SK-N-SH (cell line): ENCODE data around the gene PBX1. TPM values are rescaled to one million over a fixed set of nuclear protein-coding genes. Genes with fewer than 3 reads are reported as not detected.

Source experiments
- CTCF ChIA-PET: fragments of 300-600, 350-600 bp; formaldehyde crosslinking; extraction: SDS; loops from one replicate; lab custom pipeline; 2021; lab: Yijun Ruan, JAX
- POLR2A ChIA-PET: fragments of 350-600 bp; sonication (Branson Sonifier 250); formaldehyde crosslinking; extraction: SDS; loops from one replicate; lab custom pipeline; 2020; ENCODE audit warnings: antibody characterized with exemption, inconsistent platforms; lab: Yijun Ruan, JAX
- DNase-seq: peaks from one replicate; pipeline ENCODE4 v3.0.0; 2012
- H2AFZ ChIP-seq: fragments of 200-600 bp; sonication (generic); 2 replicates; pipeline ENCODE4 v1.8.1; 2016; ENCODE audit warnings: antibody characterized with exemption, mild to moderate bottlenecking, low read depth
- H3F3A ChIP-seq: fragments of 200-600 bp; sonication (generic); replicated peaks from 2 replicates; pipeline ENCODE3; 2016; ENCODE audit warnings: antibody characterized with exemption, mild to moderate bottlenecking; ENCODE audit not compliant: insufficient read depth
- H3K27ac ChIP-seq, 2 experiments: fragments of 200-500 bp in 1 of 2; fragments of 200-600 bp in 1 of 2; sonication (Bioruptor generic) in 1 of 2; sonication (generic), shearing (Covaris generic) in 1 of 2; 2 replicates each; pipeline versions ENCODE4 v1.5.1 to v1.6.1; 2014 to 2016; ENCODE audit warnings: low read depth in 2 of 2, inconsistent platforms in 1 of 2, low read length in 1 of 2, mild to moderate bottlenecking in 1 of 2, mixed read lengths in 1 of 2
- H3K27me3 ChIP-seq: fragments of 200-600 bp; sonication (generic), shearing (Covaris generic); 2 replicates; pipeline ENCODE4 v1.6.1; 2016; ENCODE audit warnings: mixed run types; ENCODE audit not compliant: insufficient read depth
- H3K36me3 ChIP-seq, 2 experiments: fragments of 200-500 bp in 1 of 2; fragments of 200-600 bp in 1 of 2; sonication (Bioruptor generic) in 1 of 2; sonication (generic) in 1 of 2; replicated peaks in 1 of 2; 2 replicates each; pipeline versions ENCODE3 to v1.5.1; 2014 to 2016; ENCODE audit warnings: low read length in 1 of 2, mild to moderate bottlenecking in 1 of 2; ENCODE audit not compliant: insufficient read depth in 2 of 2, control insufficient read depth in 1 of 2
- H3K4me1 ChIP-seq, 2 experiments: fragments of 200-500 bp in 1 of 2; fragments of 200-600 bp in 1 of 2; sonication (Bioruptor generic) in 1 of 2; sonication (generic), shearing (Covaris generic) in 1 of 2; 2 replicates each; pipeline versions ENCODE4 v1.5.1 to v1.6.1; 2014 to 2016; ENCODE audit warnings: low read depth in 1 of 2, low read length in 1 of 2, mixed run types in 1 of 2; ENCODE audit not compliant: insufficient read depth in 2 of 2, control insufficient read depth in 1 of 2
- H3K4me2 ChIP-seq: fragments of 200-600 bp; sonication (generic), shearing (Covaris generic); 2 replicates; pipeline ENCODE4 v1.6.1; 2017; ENCODE audit warnings: mixed run types
- H3K4me3 ChIP-seq, 2 experiments: fragments of 200-500 bp in 1 of 2; fragments of 200-600 bp in 1 of 2; sonication (Bioruptor generic) in 1 of 2; sonication (generic), shearing (Covaris generic) in 1 of 2; 2 replicates each; pipeline versions ENCODE4 v1.5.1 to v1.8.1; 2014 to 2016; ENCODE audit warnings: low read depth in 2 of 2, inconsistent platforms in 1 of 2, low read length in 1 of 2, mild to moderate bottlenecking in 1 of 2, mixed read lengths in 1 of 2, moderate library complexity in 1 of 2
- H3K79me2 ChIP-seq: fragments of 200-600 bp; sonication (generic); 2 replicates; pipeline ENCODE4 v1.8.1; 2017; ENCODE audit warnings: mild to moderate bottlenecking; ENCODE audit not compliant: insufficient read depth
- H3K9ac ChIP-seq: fragments of 200-600 bp; sonication (generic); 2 replicates; pipeline ENCODE4 v1.6.1; 2017; ENCODE audit warnings: mixed run types
- H3K9me2 ChIP-seq: fragments of 200-600 bp; sonication (generic); 2 replicates; pipeline ENCODE4 v1.6.1; 2017; ENCODE audit warnings: mixed run types
- H3K9me3 ChIP-seq: fragments of 200-600 bp; sonication (generic); 2 replicates; pipeline ENCODE4 v1.6.1; 2017; ENCODE audit warnings: mixed run types, mild to moderate bottlenecking, moderate library complexity
- H4K20me1 ChIP-seq: fragments of 200-600 bp; sonication (generic); 2 replicates; pipeline ENCODE4 v1.6.1; 2017; ENCODE audit warnings: mild to moderate bottlenecking, mixed run types; ENCODE audit not compliant: insufficient read depth
- EP300 ChIP-seq, 2 experiments: IDR thresholded peaks; 2 replicates each; pipeline versions ENCODE4 v1.4.0 to v1.6.1; 2012; ENCODE audit warnings: borderline replicate concordance in 1 of 2, low read depth in 1 of 2, low read length in 1 of 2
- FOSL2 ChIP-seq: IDR thresholded peaks from 2 replicates; pipeline ENCODE4 v1.4.0; 2012; ENCODE audit warnings: low read depth, mild to moderate bottlenecking, moderate library complexity, borderline replicate concordance
- RCOR1 ChIP-seq: fragments of 150-350 bp; IDR thresholded peaks from 2 replicates; pipeline ENCODE4 v1.6.1; 2017; ENCODE audit warnings: antibody characterized with exemption, low read length
- TEAD4 ChIP-seq: IDR thresholded peaks from 2 replicates; pipeline ENCODE4 v1.4.0; 2012; ENCODE audit warnings: mild to moderate bottlenecking, borderline replicate concordance; ENCODE audit not compliant: insufficient read depth
- WGBS: methylation state at CpG from one replicate; pipeline ENCODE4 v1.1.6; 2017; ENCODE audit warnings: low lambda C conversion rate; 5-methylcytosine and 5-hydroxymethylcytosine counted together
- polyA plus RNA-seq, 3 experiments: library from polyadenylated mRNA; depleted of rRNA; stranded (reverse); fragments of >200 nt; gene quantifications; 2 replicates each; pipeline ENCODE4 v1.2.3, GENCODE V29; 2012
- TF ChIP-seq, protein P1 (sequence below): fragments of 150-350 bp; IDR thresholded peaks from 2 replicates; pipeline ENCODE4 v1.6.1; 2017; ENCODE audit warnings: antibody characterized with exemption, low read length, low read depth, borderline replicate concordance
- TF ChIP-seq, protein P2 (sequence below): IDR thresholded peaks from 2 replicates; pipeline ENCODE4 v1.6.1; 2012; ENCODE audit warnings: mild to moderate bottlenecking, low read depth, low read length, moderate library complexity
- TF ChIP-seq, protein P3 (sequence below): fragments of 200-600 bp; sonication (generic); IDR thresholded peaks from 2 replicates; pipeline ENCODE4 v1.6.1; 2017; ENCODE audit warnings: antibody characterized with exemption, mild to moderate bottlenecking, moderate library complexity
- TF ChIP-seq, protein P4 (sequence below): IDR thresholded peaks from 2 replicates; pipeline ENCODE4 v1.4.0; 2012; ENCODE audit warnings: low read depth
- TF ChIP-seq, protein P5 (sequence below): IDR thresholded peaks from 2 replicates; pipeline ENCODE4 v1.4.0; 2012; ENCODE audit warnings: low read depth, borderline replicate concordance

PBX1 gene
- polyA plus RNA-seq, 1 of the 3 experiments (the other 2 are of a cell fraction): 27.0 TPM

DNA sequence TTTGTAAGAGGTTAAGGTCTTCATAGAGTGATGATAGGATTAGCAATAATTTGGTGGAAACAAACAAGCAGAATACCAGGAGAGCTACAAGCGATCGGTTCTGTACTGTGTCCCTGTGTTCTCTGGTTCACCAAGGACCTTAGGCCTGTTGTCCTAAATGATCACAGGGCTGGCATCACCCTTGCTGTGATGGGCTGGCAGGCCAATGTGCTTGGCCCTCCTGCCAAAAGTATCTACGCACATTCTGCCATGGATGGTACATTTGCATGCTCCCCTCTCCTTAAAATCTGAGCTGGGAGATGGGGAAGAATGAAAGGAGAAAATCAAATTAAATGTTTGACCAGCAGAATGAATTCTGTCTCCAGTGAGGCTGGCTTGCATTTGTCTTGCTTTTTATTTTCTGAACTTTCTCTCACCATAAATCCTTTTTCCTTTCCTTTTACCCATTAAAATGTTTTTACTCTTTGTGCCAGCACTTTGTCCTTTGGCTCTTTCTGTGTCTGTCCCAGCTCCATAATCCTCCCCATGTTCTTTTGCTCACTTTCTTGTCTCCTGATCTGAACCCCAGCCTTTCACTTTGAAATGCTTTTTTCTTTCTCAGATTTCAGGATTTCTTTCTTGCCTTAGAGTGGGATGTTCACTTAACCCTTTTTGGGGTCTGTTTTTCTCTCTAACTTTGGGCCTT lies 51.7 kb downstream of the PBX1 start:
- Histone ChIP-seq H3K9ac (no peak overlapping the region), H3K4me1 (peaks cover 21 to 30% of the 10 kb centered on the region in 2 experiments), H3K4me2 (no peak overlapping the region), H3K27me3 (no peaks in the 10 kb centered on the region), H3K27ac (peak overlapping the region in 1 of 2 experiments; percentile 85; a peak in 2 of 4 replicates), H4K20me1 (no peaks in the 10 kb centered on the region), H3K36me3 (no peaks in the 10 kb centered on the region), H2AFZ (no peak overlapping the region), H3K4me3 (no peak overlapping the region), H3F3A (peaks cover 16% of the 10 kb centered on the region), H3K79me2 (no peaks in the 10 kb centered on the region), H3K9me3 (no peaks in the 10 kb centered on the region), H3K9me2 (no peaks in the 10 kb centered on the region)
- no peak for DNase-seq
- POLR2A ChIA-PET: no interaction called here
- TF ChIP-seq, protein P1, sequence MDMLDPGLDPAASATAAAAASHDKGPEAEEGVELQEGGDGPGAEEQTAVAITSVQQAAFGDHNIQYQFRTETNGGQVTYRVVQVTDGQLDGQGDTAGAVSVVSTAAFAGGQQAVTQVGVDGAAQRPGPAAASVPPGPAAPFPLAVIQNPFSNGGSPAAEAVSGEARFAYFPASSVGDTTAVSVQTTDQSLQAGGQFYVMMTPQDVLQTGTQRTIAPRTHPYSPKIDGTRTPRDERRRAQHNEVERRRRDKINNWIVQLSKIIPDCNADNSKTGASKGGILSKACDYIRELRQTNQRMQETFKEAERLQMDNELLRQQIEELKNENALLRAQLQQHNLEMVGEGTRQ: no peak
- TF ChIP-seq, protein P2, sequence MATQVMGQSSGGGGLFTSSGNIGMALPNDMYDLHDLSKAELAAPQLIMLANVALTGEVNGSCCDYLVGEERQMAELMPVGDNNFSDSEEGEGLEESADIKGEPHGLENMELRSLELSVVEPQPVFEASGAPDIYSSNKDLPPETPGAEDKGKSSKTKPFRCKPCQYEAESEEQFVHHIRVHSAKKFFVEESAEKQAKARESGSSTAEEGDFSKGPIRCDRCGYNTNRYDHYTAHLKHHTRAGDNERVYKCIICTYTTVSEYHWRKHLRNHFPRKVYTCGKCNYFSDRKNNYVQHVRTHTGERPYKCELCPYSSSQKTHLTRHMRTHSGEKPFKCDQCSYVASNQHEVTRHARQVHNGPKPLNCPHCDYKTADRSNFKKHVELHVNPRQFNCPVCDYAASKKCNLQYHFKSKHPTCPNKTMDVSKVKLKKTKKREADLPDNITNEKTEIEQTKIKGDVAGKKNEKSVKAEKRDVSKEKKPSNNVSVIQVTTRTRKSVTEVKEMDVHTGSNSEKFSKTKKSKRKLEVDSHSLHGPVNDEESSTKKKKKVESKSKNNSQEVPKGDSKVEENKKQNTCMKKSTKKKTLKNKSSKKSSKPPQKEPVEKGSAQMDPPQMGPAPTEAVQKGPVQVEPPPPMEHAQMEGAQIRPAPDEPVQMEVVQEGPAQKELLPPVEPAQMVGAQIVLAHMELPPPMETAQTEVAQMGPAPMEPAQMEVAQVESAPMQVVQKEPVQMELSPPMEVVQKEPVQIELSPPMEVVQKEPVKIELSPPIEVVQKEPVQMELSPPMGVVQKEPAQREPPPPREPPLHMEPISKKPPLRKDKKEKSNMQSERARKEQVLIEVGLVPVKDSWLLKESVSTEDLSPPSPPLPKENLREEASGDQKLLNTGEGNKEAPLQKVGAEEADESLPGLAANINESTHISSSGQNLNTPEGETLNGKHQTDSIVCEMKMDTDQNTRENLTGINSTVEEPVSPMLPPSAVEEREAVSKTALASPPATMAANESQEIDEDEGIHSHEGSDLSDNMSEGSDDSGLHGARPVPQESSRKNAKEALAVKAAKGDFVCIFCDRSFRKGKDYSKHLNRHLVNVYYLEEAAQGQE: no peak
- TF ChIP-seq, protein P3, sequence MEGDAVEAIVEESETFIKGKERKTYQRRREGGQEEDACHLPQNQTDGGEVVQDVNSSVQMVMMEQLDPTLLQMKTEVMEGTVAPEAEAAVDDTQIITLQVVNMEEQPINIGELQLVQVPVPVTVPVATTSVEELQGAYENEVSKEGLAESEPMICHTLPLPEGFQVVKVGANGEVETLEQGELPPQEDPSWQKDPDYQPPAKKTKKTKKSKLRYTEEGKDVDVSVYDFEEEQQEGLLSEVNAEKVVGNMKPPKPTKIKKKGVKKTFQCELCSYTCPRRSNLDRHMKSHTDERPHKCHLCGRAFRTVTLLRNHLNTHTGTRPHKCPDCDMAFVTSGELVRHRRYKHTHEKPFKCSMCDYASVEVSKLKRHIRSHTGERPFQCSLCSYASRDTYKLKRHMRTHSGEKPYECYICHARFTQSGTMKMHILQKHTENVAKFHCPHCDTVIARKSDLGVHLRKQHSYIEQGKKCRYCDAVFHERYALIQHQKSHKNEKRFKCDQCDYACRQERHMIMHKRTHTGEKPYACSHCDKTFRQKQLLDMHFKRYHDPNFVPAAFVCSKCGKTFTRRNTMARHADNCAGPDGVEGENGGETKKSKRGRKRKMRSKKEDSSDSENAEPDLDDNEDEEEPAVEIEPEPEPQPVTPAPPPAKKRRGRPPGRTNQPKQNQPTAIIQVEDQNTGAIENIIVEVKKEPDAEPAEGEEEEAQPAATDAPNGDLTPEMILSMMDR: no peak
- TF ChIP-seq RCOR1 (no peak), TEAD4 (no peak), FOSL2 (no peak), EP300 (IDR thresholded peaks at IDR 0.05; ENCODE audit: borderline replicate concordance in 1 of 2, low read depth in 1 of 2, low read length in 1 of 2) (no peak)
- TF ChIP-seq, protein P4, sequence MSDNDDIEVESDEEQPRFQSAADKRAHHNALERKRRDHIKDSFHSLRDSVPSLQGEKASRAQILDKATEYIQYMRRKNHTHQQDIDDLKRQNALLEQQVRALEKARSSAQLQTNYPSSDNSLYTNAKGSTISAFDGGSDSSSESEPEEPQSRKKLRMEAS: no peak
- TF ChIP-seq, protein P5, sequence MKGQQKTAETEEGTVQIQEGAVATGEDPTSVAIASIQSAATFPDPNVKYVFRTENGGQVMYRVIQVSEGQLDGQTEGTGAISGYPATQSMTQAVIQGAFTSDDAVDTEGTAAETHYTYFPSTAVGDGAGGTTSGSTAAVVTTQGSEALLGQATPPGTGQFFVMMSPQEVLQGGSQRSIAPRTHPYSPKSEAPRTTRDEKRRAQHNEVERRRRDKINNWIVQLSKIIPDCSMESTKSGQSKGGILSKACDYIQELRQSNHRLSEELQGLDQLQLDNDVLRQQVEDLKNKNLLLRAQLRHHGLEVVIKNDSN: no peak
- 94% methylated on average over 2 of the region's 3 CpGs for WGBS
- CTCF ChIA-PET: no interaction called here
